Lung (tissue), 12 donors: ENCODE data around the gene UBXN10. TPM values are rescaled to one million over a fixed set of nuclear protein-coding genes. Genes with fewer than 3 reads are reported as not detected.

Experiments
- ATAC-seq: fragments of 200-7000 bp; cut with Tn5 transposase; one replicate; pipeline ENCODE4 v1.9.1; 2020; ENCODE audit warnings: moderate number of reproducible peaks; ENCODE audit not compliant: insufficient read depth, low FRiP score
- DNase-seq, 3 donors: peaks; one replicate each; pipeline ENCODE4 v3.0.0-alpha.2; 2013 to 2017
- H3K27ac ChIP-seq, 2 donors: one replicate each; pipeline ENCODE4 v1.5.1; 2013; ENCODE audit warnings: mild to moderate bottlenecking in 2 of 2, moderate library complexity in 2 of 2, control low read depth in 1 of 2, inconsistent platforms in 1 of 2, low read depth in 1 of 2, low read length in 1 of 2
- H3K27me3 ChIP-seq, 3 donors: one replicate each; pipeline ENCODE4 v1.5.1; 2013; ENCODE audit warnings: low read length in 2 of 3; ENCODE audit not compliant: control insufficient read depth in 3 of 3, insufficient read depth in 3 of 3
- H3K36me3 ChIP-seq, 4 donors: one replicate each; pipeline ENCODE4 v1.5.1; 2013; ENCODE audit warnings: low read length in 4 of 4, mild to moderate bottlenecking in 1 of 4, moderate library complexity in 1 of 4; ENCODE audit not compliant: control insufficient read depth in 4 of 4, insufficient read depth in 4 of 4
- H3K4me1 ChIP-seq, 5 donors: one replicate each; pipeline ENCODE4 v1.5.1; 2013; ENCODE audit warnings: low read length in 5 of 5, mild to moderate bottlenecking in 2 of 5, moderate library complexity in 1 of 5; ENCODE audit not compliant: control insufficient read depth in 5 of 5, insufficient read depth in 5 of 5
- H3K4me3 ChIP-seq: one replicate; pipeline ENCODE4 v1.5.1; 2013; ENCODE audit warnings: mild to moderate bottlenecking, control low read depth, moderate library complexity
- H3K9ac ChIP-seq, 2 donors: one replicate each; pipeline ENCODE4 v1.5.1; 2013; ENCODE audit warnings: low read length in 2 of 2, control low read depth in 1 of 2; ENCODE audit not compliant: insufficient read depth in 1 of 2
- H3K9me3 ChIP-seq, 4 donors: one replicate each; pipeline ENCODE4 v1.5.1; 2013; ENCODE audit warnings: low read length in 3 of 4, mild to moderate bottlenecking in 1 of 4, moderate library complexity in 1 of 4; ENCODE audit not compliant: control insufficient read depth in 4 of 4, insufficient read depth in 3 of 4
- WGBS, 2 donors: extraction: QIAGEN DNeasy Blood & Tissue Kit; methylation state at CpG; one replicate each; pipeline ENCODE4 v1.1.7; 2013; 5-methylcytosine and 5-hydroxymethylcytosine counted together
- polyA plus RNA-seq, 2 donors: library from polyadenylated mRNA; stranded (reverse); fragments of 200-250 nt; gene quantifications; one replicate each; pipeline ENCODE4 v1.2.1, GENCODE V29; 2013
- total RNA-seq, 2 donors: library from RNA; depleted of rRNA in 1 of 2; stranded (reverse); fragments of >200 nt in 1 of 2; gene quantifications; one replicate each; pipeline ENCODE4 v1.2.1, GENCODE V29; 2014 to 2021
- TF ChIP-seq, protein P1 (sequence below): IDR thresholded peaks from 2 replicates; pipeline ENCODE4 v1.5.1; 2012; ENCODE audit warnings: mild to moderate bottlenecking; ENCODE audit errors: control extremely low read depth, extremely low read depth
- donor health status: control.
- donor health status: control.
- donor health status: Bipolar disorder and iron deficiency.
- donor health status: healthy.
- donor health status: DM: yes; HTN: yes; CAD: no.

The UBXN10 gene
- total and polyA plus RNA-seq, 4 donors = 2.5 to 19.7 (median 12.3) TPM

GRCh38 chr1:20178634-20179370, 7.1 kb upstream of the UBXN10 start:
- Histone ChIP-seq H3K27ac (no peak overlapping the region), H3K4me1 (no peaks in the 10 kb centered on the region), H3K4me3 (no peak overlapping the region), H3K9ac (no peak overlapping the region), H3K27me3 (no peaks in the 10 kb centered on the region), H3K36me3 (no peaks in the 10 kb centered on the region), H3K9me3 (peaks cover 0 to 5% (median 0%) of the 10 kb centered on the region in 4 donors)
- DNase-seq = no peak
- TF ChIP-seq, protein P1, sequence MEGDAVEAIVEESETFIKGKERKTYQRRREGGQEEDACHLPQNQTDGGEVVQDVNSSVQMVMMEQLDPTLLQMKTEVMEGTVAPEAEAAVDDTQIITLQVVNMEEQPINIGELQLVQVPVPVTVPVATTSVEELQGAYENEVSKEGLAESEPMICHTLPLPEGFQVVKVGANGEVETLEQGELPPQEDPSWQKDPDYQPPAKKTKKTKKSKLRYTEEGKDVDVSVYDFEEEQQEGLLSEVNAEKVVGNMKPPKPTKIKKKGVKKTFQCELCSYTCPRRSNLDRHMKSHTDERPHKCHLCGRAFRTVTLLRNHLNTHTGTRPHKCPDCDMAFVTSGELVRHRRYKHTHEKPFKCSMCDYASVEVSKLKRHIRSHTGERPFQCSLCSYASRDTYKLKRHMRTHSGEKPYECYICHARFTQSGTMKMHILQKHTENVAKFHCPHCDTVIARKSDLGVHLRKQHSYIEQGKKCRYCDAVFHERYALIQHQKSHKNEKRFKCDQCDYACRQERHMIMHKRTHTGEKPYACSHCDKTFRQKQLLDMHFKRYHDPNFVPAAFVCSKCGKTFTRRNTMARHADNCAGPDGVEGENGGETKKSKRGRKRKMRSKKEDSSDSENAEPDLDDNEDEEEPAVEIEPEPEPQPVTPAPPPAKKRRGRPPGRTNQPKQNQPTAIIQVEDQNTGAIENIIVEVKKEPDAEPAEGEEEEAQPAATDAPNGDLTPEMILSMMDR = no peak
- ATAC-seq = no peak
- WGBS, 2 donors = 82 to 88% methylated on average over 13 of the region's 13 CpGs

DNA sequence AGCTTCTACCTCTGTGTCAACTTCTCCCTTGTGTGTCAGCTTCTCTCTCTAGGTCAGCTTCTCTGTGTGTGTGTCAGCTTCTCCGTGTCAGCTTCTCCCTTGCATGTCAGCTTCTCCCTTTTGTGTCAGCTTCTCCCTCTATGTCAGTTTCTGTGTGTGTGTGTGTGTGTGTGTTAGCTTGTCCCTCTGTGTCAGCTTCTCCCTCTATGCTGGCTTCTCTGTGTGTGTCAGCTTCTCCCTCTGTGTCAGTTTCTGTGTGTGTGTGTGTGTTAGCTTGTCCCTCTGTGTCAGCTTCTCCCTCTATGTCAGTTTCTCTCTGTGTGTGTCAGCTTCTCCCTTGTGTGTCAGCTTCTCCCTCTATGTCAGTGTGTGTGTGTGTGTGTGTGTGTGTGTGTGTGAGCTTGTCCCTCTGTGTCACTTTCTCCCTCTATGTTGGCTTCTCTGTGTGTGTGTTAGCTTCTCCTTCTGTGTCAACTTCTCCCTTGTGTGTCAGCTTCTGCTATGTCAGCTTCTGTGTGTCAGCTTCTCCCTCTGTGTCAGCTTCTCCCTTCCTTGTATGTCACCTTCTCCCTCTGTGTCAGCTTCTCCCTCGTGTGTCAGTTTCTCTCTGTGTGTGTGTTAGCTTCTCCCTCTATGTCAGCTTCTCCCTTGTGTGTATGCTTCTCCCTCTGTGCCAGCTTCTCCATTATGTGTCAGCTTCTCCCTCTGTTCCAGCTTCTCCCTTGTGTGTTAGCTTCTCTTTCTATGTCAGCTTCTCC, 6.3 kb upstream of the UBXN10 start:
- no peak overlapping the region for H3K4me3 ChIP-seq
- no peak overlapping the region for H3K27ac ChIP-seq
- 84 to 97% methylated on average over 2 of the region's 2 CpGs for WGBS, 2 donors
- no peaks in the 10 kb centered on the region for H3K4me1 ChIP-seq
- no peak overlapping the region for H3K9ac ChIP-seq
- ATAC-seq = no peak
- H3K36me3 ChIP-seq = no peaks in the 10 kb centered on the region
- H3K9me3 ChIP-seq = peaks cover 0 to 5% (median 0%) of the 10 kb centered on the region in 4 donors
- no peak for DNase-seq
- H3K27me3 ChIP-seq = peaks cover 0 to 6% (median 0%) of the 10 kb centered on the region in 3 donors
- TF ChIP-seq, protein P1 = no peak

DNA sequence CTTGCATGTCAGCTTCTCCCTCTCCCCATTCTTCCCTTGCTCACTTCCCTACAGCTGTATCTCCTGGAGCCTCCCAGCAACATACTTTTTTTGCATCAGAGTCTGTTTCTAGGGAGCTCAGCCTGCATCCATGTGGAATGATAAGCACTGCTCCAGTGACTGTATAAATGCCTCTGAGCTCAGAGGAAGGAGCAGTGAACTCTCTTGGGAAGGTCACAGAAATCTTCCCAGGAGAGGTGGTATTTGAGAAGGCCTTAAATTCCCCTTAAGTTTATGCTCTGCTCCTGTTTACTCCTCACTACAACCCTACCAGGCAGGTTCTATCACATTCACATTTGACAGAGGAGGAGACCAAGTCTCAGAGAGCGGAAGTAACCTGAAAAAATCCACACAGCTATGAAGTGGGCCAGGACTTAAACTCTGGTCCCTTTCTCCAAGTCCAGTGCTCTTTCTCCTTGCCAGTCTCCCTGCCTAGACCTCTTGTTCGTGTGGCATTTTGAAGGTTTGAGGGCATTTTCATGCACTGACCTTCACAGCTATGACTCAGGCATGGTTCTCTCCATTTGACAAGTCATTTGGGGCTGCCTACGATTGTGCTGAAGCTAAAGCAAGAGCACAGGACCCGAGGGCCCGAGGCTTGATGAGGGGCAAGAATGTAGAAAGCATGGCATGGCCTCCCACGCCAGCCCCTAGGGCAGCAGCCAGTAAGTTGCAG, 5.6 kb upstream of the UBXN10 start:
- 82 to 85% methylated on average over 6 of the region's 6 CpGs for WGBS, 2 donors
- peaks cover 0 to 7% (median 0%) of the 10 kb centered on the region in 3 donors for H3K27me3 ChIP-seq
- no peak overlapping the region for H3K9ac ChIP-seq
- DNase-seq = no peak
- no peaks in the 10 kb centered on the region for H3K36me3 ChIP-seq
- no peak overlapping the region for H3K27ac ChIP-seq
- TF ChIP-seq, protein P1 = no peak
- H3K4me1 ChIP-seq = peaks cover 0 to under 1% (median 0%) of the 10 kb centered on the region in 5 donors
- H3K4me3 ChIP-seq = no peak overlapping the region
- peaks cover 0 to 5% (median 0%) of the 10 kb centered on the region in 4 donors for H3K9me3 ChIP-seq
- ATAC-seq = no peak
